ENCODE results near the gene BET1L. TPM values are rescaled to one million over a fixed set of nuclear protein-coding genes. Genes with fewer than 3 reads are reported as not detected.
A peak's percentile ranks its signal among the peaks of the same experiment; 100 is the strongest.
"Not testable (repeated sequence)": the region's sequence is repeated elsewhere in the genome, so short reads cannot be mapped to it uniquely, and the experiment has no call there.

BET1L gene
- total RNA-seq, 1 donor from 2014 or later = 46.9 TPM

- H3K9me3 Mint-ChIP-seq (ENCODE audit: low read depth) = no peaks in the 10 kb centered on the region
- no peak overlapping the region for H3K27ac Mint-ChIP-seq
- no peak overlapping the region for H3K4me3 Mint-ChIP-seq (ENCODE audit: low read depth)
- DNase-seq (ENCODE audit: low spot score, unreplicated experiment) = no peak
- no peak for TF ChIP-seq CTCF (IDR thresholded peaks at IDR 0.05; ENCODE audit: unreplicated experiment)
- no peaks in the 10 kb centered on the region for H3K4me1 Mint-ChIP-seq (ENCODE audit: low read depth)
- H3K27me3 Mint-ChIP-seq = no peaks in the 10 kb centered on the region
- peaks cover 3% of the 10 kb centered on the region for H3K36me3 Mint-ChIP-seq (ENCODE audit: insufficient read depth)
Observed at GRCh38 chr11:221998-222789, 15.0 kb upstream of the BET1L start.

- Mint-ChIP-seq H3K4me1 (ENCODE audit: low read depth) (no peaks in the 10 kb centered on the region), H3K36me3 (ENCODE audit: insufficient read depth) (peaks cover 3% of the 10 kb centered on the region), H3K4me3 (ENCODE audit: low read depth) (no peak overlapping the region), H3K27me3 (no peaks in the 10 kb centered on the region), H3K27ac (no peak overlapping the region), H3K9me3 (ENCODE audit: low read depth) (no peaks in the 10 kb centered on the region)
- no peak for TF ChIP-seq CTCF (IDR thresholded peaks at IDR 0.05; ENCODE audit: unreplicated experiment)
- DNase-seq (ENCODE audit: low spot score, unreplicated experiment) = no peak
Observed at GRCh38 chr11:221539-221938, 14.3 kb upstream of the BET1L start.

- not testable (repeated sequence) for H3K4me1 Mint-ChIP-seq (ENCODE audit: low read depth); H3K9me3 Mint-ChIP-seq (ENCODE audit: low read depth); H3K27me3 Mint-ChIP-seq; DNase-seq (ENCODE audit: low spot score, unreplicated experiment); H3K36me3 Mint-ChIP-seq (ENCODE audit: insufficient read depth); H3K27ac Mint-ChIP-seq; H3K4me3 Mint-ChIP-seq (ENCODE audit: low read depth)
Observed at GRCh38 chr11:220641-221215, 13.5 kb upstream of the BET1L start.

- TF ChIP-seq CTCF (IDR thresholded peaks at IDR 0.05; ENCODE audit: unreplicated experiment) = no peak
- DNase-seq (ENCODE audit: low spot score, unreplicated experiment) = no peak
- H3K4me1 Mint-ChIP-seq (ENCODE audit: low read depth) = peaks cover 1% of the 10 kb centered on the region
- H3K4me3 Mint-ChIP-seq (ENCODE audit: low read depth) = no peak overlapping the region
- peaks cover 5% of the 10 kb centered on the region for H3K36me3 Mint-ChIP-seq (ENCODE audit: insufficient read depth)
- H3K9me3 Mint-ChIP-seq (ENCODE audit: low read depth) = no peaks in the 10 kb centered on the region
- no peaks in the 10 kb centered on the region for H3K27me3 Mint-ChIP-seq
- H3K27ac Mint-ChIP-seq = peak overlapping the region; percentile 50
Observed at GRCh38 chr11:218815-219593, 11.8 kb upstream of the BET1L start.

- H3K27me3 Mint-ChIP-seq = no peaks in the 10 kb centered on the region
- no peak overlapping the region for H3K27ac Mint-ChIP-seq
- no peaks in the 10 kb centered on the region for H3K9me3 Mint-ChIP-seq (ENCODE audit: low read depth)
- H3K36me3 Mint-ChIP-seq (ENCODE audit: insufficient read depth) = peaks cover 9% of the 10 kb centered on the region
- TF ChIP-seq CTCF (IDR thresholded peaks at IDR 0.05; ENCODE audit: unreplicated experiment) = no peak
- H3K4me3 Mint-ChIP-seq (ENCODE audit: low read depth) = no peak overlapping the region
- no peak for DNase-seq (ENCODE audit: low spot score, unreplicated experiment)
- H3K4me1 Mint-ChIP-seq (ENCODE audit: low read depth) = peaks cover 1% of the 10 kb centered on the region
Observed at GRCh38 chr11:217704-218103, 10.5 kb upstream of the BET1L start.

Data from progenitor cell of endocrine pancreas (in vitro differentiated cells).